ENCODE data around the gene ME3.

DNA sequence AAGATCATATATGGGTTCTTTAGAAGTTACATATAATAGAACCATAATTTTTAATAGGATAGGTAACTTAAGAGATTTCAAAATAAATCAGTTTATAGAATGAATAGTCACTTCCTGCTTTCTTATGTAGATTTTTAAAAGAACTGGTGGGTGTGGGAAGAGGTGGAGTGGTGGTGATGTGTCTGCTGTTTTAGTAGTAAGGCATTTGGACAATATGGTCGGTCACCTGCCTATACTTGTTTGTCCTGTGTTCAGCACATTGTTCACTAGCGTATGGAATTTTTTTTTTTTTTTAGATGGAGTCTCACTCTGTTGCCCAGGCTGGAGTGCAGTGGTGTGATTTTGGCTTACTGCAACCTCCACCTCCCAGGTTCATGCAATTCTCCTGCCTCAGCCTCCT is 258.4 kb downstream of the ME3 start:
- TF ChIP-seq CTCF (IDR thresholded peaks at IDR 0.05) (no peak), POLR2A (IDR thresholded peaks at IDR 0.05) (no peak)
